IMR-90 (cell line): ENCODE data around the gene ZFPL1. TPM values are rescaled to one million over a fixed set of nuclear protein-coding genes. Genes with fewer than 3 reads are reported as not detected.
A peak's percentile ranks its signal among the peaks of the same experiment; 100 is the strongest.

ENCODE experiments used
- FOS ChIP-seq: fragments of 150-350 bp; IDR thresholded peaks from 2 replicates; pipeline ENCODE4 v1.6.1; 2016; ENCODE audit warnings: low read depth, low read length
- POLR2A ChIP-seq: IDR thresholded peaks from 2 replicates; pipeline ENCODE4 v1.6.1; 2012; ENCODE audit warnings: mild to moderate bottlenecking, low read depth, low read length
- RFX5 ChIP-seq: IDR thresholded peaks from 2 replicates; pipeline ENCODE4 v1.8.0; 2012; ENCODE audit warnings: low read depth, mild to moderate bottlenecking, low read length, moderate library complexity
- polyA plus RNA-seq, 3 experiments: library from polyadenylated mRNA; depleted of rRNA; stranded (reverse); fragments of >200 nt; gene quantifications; 2 replicates each; pipeline ENCODE4 v1.2.3, GENCODE V29; 2012; ENCODE audit warnings: low replicate concordance in 1 of 3
- total RNA-seq: library from RNA; depleted of rRNA; stranded (reverse); fragments of >200 nt; gene quantifications from 2 replicates; pipeline ENCODE4 v1.2.3, GENCODE V29; 2012
- TF ChIP-seq, protein P1 (sequence below): conservative IDR thresholded peaks from 2 replicates; pipeline ENCODE4 v1.5.1; 2012; ENCODE audit warnings: mild to moderate bottlenecking, low read depth, low read length, improper control_type of control experiment

Gene ZFPL1
- total and polyA plus RNA-seq, 2 of the 4 experiments (the other 2 are of a cell fraction) = 24.0 to 67.5 TPM

DNA sequence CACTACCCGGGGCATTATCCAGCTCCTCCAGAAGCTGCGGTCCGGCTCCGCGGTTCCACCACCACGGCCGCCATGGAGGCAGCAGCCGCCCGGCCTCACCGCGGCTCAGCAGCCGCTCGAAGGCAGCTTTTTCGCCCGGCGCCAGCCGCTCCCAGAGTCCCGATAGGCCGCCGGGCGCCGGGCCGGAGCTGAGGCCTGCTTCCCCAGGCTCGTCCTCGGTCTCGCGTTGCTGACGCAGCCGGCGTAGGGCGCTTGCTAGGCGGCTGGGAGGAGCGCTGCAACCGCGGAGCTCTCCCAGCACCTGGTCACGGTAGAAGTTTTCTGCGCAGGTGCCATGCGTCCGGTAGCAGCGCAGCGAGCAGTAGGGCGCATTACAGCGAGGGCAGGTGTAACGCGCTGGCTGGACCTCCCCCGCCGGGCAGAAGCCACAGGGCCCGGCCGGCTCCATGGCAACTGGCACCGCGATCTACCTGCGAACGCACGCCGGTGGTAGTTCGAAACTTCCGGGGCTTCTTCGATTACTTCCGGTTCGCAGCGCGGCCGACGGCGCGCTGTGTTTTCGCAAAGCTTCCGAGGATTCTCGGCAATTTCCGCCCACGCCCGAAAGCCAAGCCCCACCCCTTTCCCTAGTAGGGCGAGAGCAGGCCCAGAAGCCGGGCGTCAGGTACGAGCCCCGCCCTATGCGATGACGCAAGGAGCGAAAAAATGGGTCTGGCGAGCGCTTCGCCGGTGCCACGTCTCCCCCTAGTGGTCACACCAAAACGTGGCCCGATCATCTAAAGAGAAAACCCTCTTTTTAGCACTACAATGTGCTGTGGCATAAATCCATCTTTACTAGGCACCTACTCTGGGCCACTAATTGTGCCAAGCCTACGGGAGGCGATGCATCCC, 33.4 kb downstream of the ZFPL1 start, which contains the start of gene ZNHIT2 (continued):
- TF ChIP-seq, protein P1, sequence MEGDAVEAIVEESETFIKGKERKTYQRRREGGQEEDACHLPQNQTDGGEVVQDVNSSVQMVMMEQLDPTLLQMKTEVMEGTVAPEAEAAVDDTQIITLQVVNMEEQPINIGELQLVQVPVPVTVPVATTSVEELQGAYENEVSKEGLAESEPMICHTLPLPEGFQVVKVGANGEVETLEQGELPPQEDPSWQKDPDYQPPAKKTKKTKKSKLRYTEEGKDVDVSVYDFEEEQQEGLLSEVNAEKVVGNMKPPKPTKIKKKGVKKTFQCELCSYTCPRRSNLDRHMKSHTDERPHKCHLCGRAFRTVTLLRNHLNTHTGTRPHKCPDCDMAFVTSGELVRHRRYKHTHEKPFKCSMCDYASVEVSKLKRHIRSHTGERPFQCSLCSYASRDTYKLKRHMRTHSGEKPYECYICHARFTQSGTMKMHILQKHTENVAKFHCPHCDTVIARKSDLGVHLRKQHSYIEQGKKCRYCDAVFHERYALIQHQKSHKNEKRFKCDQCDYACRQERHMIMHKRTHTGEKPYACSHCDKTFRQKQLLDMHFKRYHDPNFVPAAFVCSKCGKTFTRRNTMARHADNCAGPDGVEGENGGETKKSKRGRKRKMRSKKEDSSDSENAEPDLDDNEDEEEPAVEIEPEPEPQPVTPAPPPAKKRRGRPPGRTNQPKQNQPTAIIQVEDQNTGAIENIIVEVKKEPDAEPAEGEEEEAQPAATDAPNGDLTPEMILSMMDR = peak; percentile 98
- 0 out of 2 replicates have a peak, but pooled peaks have one; percentile 15 for TF ChIP-seq RFX5
- no peak for TF ChIP-seq FOS
- peak; percentile 78 for TF ChIP-seq POLR2A
